SK-MEL-5 (cell line): ENCODE results near the gene ATP1A3. TPM values are rescaled to one million over a fixed set of nuclear protein-coding genes. Genes with fewer than 3 reads are reported as not detected.

ENCODE experiments used
- DNase-seq: peaks from one replicate; pipeline ENCODE4 v3.0.0-alpha.2; 2016; ENCODE audit warnings: low read depth, low spot score
- in situ Hi-C: cut with HindIII; loops from 2 replicates; pipeline ENCODE4 v1.10.0; 2016; ENCODE audit warnings: low sequenced_read_pairs, high pct_unique_total_duplicates, low pct_unique_long_range_greater_than_20kb
- total RNA-seq: library from RNA; depleted of rRNA; stranded (reverse); fragments of >200 nt; shearing (Covaris generic); gene quantifications from 2 replicates; pipeline ENCODE4 v1.2.3, GENCODE V29; 2014

The ATP1A3 gene
- total RNA-seq, 1 experiment from 2014 or later: 1.2 TPM

- in situ Hi-C loops: no loop called here
- DNase-seq: no peak
These were observed 67.8 kb downstream of the ATP1A3 start for GRCh38 chr19:41926028-41926762.

GRCh38 chr19:41925208-41926003 is 68.6 kb downstream of the ATP1A3 start:
- DNase-seq: no peak
- in situ Hi-C loops: no loop called here

GRCh38 chr19:41924151-41925145 is 69.6 kb downstream of the ATP1A3 start:
- in situ Hi-C loops: no loop called here
- no peak for DNase-seq

- no peak for DNase-seq
- in situ Hi-C loops: no loop called here
These were observed 70.8 kb downstream of the ATP1A3 start for GRCh38 chr19:41923045-41923788.

- in situ Hi-C loops: no loop called here
- no peak for DNase-seq
These were observed 71.4 kb downstream of the ATP1A3 start for GRCh38 chr19:41922585-41922984.

DNA sequence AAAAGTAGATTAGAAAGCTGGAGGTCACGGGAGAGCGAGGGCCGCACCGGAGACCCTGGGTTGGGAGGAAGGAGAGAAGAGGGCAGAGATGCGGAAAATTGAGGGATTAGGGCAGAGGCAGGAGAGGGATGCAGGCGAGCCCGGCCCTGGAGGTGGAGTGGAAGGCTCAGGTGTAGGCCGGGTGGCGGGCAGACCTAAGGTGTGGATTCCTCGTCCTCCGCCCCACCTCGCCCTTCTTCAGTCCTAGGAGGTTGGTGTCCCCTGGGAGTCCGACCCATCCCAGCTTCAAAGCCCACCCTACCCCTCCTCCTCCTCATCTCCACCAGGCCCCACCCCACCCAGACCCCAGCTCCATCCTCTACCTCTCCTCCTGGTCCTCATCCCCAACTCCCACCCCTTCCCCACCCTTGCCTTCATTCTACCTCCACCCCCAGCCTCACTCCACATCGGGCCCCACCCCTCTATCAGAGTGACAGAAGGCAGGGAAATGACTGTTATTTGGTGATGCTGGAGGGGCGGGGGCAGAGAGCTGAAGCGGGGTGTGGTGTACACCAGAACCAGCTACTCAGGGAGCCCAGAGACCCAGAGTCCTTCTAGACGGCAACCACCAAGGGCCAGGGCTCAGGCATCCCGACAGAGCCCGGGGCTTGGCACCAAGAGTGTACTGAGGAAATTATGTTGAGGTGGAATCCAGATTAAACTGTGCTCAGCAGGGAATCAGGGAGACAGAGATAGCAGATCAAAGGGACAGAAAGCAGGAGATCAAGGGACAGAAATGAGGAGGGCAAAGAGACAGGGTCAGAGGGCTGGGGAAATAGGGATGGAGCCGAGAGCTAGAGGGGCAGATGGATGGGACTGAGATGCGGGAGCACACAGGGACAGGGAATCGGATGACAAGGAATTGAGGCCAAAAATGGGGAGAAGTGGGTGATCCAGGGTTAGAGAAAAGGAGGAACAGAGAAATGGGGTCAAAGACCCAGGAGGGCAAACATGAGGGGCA is 72.2 kb downstream of the ATP1A3 start:
- in situ Hi-C loops: no loop called here
- DNase-seq: no peak

DNA sequence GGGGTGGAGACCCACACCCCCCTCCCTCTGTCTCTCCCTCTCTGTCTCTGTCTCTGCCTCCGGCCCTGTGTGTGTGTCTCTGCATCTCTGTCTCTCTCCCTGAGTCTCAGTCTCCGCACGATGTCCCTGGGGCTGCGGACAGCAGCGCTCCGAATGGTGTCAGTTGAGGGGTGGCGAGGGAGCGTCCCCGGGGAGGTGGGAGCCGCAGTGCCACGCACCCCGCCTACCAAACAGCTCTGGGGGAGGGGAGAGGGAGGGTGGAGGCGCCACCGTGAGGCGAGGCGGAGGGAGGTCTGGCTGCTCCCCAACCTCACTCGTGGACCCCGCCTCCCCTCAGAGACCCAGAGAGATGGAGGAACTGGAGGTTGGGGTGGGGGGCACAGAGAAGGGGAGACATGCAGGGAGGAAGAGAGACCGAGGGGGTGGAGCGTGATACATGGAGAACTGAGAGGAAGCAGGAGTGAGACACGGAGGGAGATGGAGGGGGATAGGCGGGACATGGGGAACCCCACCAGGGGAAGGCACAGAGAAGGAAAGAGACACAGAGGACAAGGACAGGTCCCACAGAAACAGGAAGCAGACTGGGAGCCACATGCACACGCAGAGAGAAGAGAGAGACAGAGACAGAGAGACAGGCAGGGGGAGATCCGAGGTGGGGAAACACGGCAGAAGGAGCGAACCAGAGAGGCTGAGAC is 73.0 kb downstream of the ATP1A3 start:
- DNase-seq: no peak
- in situ Hi-C loops: no loop called here

- DNase-seq: no peak
- in situ Hi-C loops: no loop called here
These were observed 73.9 kb downstream of the ATP1A3 start for GRCh38 chr19:41919948-41920712.

- in situ Hi-C loops: no loop called here
- no peak for DNase-seq
These were observed 75.3 kb downstream of the ATP1A3 start for GRCh38 chr19:41918653-41919244.

DNA sequence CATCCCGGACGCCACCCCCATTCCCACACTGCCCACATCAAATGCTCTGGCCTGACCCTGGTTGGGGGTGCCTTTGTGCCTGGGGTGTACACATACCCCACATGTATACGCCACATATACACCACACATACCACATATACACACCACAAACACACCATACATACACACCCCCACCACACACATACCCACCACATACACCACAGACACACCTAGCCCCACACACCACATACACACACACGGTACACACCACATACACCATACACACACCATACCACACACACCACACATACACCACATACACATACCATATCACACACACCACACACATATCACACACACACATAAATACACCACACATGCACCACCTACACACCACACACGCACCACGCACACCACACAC is 75.9 kb downstream of the ATP1A3 start:
- in situ Hi-C loops: no loop called here
- DNase-seq: no peak

- DNase-seq: no peak
- in situ Hi-C loops: no loop called here
These were observed 76.4 kb downstream of the ATP1A3 start for GRCh38 chr19:41917676-41918075.
